ENCODE results near the gene ALPI. TPM values are rescaled to one million over a fixed set of nuclear protein-coding genes. Genes with fewer than 3 reads are reported as not detected.

The ALPI gene
- total and polyA plus RNA-seq, 8 donors: 1.4 to 12.3 TPM; not detected in 6

DNA sequence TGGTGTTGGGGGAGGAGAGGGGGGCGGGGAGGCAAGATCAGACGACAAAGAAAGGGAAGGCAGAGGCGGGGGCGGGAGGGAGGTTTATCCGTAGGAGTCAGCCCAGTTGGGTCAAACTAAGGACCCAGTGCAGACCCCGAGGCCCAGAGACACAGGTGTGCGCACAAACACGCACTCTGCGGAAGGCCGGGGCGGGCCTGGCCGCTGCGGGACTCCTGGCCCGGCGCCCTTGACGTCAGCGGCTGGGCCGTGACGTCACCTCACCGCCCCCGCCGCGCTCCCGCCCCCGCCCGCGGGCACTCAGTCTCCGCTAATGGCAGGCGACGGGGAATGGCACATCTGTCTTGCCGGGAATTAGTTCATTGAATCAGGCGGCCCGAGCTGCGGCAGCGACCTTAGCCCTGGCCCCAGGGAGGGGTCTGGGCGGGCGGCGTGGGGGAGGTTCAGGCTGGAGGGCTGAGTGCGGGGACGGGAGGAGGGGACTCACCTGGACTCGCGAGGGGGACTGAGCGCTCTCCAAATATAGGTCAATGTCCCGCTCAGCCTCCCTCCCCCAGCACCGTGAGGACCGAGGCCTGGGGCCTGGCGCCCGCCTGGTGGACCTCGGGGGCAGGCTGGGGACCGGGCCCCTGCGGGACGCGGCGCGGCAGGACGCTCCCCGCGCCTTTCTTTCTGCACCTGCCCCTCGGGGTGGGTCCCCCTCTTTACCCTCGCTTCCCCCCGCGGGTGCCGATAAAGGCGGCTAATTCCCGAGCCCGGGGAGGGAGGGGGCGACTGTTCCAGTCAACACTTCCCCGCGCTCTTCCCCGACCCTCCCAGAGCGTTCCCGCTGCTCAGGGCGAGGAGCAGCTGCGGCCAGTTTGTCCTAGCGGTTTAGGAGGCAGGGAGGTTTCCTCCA is 47.2 kb downstream of the ALPI start:
- H3K27me3 ChIP-seq: peaks cover 0 to 55% (median 30%) of the 10 kb centered on the region in 3 donors
- H3K36me3 ChIP-seq: no peaks in the 10 kb centered on the region
- peaks cover 9 to 28% (median 24%) of the 10 kb centered on the region in 4 donors for H3K4me1 ChIP-seq
- DNase-seq: peak; percentile 45 to 82
- intact Hi-C loops (cut with DNase I; ENCODE audit: low total_unique reads): no loop called here
- TF ChIP-seq POLR2AphosphoS5 (IDR thresholded peaks at IDR 0.05): peak in 1 of 3 donors; percentile 14
- no peak for TF ChIP-seq POLR2A (IDR thresholded peaks at IDR 0.05)
- H3K9me3 ChIP-seq: no peaks in the 10 kb centered on the region
- WGBS, 5 donors: 1 to 3% (median 2%) methylated on average over 42 to 75 of the region's 75 CpGs
- H3K27ac ChIP-seq: peak overlapping the region in 2 of 5 donors; percentile 3 to 75
- peak overlapping the region; percentile 49 to 61 (median 52) for H3K4me3 ChIP-seq

DNA sequence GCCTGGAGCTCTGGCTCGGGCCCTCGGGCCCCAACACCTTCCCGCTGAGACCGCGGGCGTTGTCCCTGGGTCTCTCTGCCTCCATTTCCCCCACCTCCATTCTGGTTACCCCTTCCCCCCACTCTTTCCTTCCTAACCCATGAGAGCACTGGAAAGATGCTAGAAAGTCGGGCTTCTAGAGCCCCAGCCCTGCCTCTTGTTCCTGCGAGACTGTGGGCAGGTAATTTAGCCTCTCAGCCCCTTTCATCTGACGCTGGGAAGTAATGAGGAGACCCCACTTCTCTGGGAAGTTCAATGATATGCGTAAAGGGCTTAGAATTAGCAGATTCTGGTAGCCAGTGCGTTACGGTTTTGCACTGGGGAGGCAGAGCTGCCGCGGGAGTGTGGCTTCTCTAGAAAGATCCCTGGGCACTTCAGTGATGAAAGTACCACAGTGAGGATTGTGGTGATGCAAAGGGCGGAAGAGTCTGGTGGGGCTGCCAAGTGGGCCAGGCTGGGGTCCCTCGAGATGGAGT is 47.9 kb downstream of the ALPI start:
- no peak for DNase-seq
- Histone ChIP-seq H3K27ac (peak overlapping the region in 1 of 5 donors; percentile 75), H3K27me3 (peaks cover 0 to 61% (median 30%) of the 10 kb centered on the region in 3 donors)

DNA sequence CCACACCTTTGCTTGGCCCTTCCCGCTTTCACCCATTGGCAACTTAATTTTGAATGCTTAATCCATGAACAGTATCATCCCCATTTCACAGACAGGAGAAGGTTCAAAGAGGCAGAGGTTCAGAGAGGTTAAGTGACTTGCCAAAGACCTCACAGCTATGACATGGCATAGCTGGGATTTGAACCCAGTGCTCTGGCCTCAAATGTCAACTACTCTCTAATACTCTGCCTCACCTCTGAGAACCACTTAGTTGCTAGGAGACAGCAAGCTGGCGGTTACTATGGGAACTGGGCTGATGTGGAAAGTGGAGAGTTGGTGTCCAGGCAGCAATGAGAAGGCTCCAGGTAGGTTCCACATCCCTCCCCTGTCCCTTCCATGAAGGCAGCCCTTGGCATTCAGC is 48.5 kb downstream of the ALPI start:
- Histone ChIP-seq H3K27me3 (peaks cover 0 to 61% (median 30%) of the 10 kb centered on the region in 3 donors), H3K27ac (no peak overlapping the region), H3K4me3 (no peak overlapping the region), H3K9me3 (no peaks in the 10 kb centered on the region), H3K4me1 (peaks cover 9 to 28% (median 24%) of the 10 kb centered on the region in 4 donors), H3K36me3 (no peaks in the 10 kb centered on the region)
- TF ChIP-seq, protein P1, sequence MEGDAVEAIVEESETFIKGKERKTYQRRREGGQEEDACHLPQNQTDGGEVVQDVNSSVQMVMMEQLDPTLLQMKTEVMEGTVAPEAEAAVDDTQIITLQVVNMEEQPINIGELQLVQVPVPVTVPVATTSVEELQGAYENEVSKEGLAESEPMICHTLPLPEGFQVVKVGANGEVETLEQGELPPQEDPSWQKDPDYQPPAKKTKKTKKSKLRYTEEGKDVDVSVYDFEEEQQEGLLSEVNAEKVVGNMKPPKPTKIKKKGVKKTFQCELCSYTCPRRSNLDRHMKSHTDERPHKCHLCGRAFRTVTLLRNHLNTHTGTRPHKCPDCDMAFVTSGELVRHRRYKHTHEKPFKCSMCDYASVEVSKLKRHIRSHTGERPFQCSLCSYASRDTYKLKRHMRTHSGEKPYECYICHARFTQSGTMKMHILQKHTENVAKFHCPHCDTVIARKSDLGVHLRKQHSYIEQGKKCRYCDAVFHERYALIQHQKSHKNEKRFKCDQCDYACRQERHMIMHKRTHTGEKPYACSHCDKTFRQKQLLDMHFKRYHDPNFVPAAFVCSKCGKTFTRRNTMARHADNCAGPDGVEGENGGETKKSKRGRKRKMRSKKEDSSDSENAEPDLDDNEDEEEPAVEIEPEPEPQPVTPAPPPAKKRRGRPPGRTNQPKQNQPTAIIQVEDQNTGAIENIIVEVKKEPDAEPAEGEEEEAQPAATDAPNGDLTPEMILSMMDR (IDR thresholded peaks at IDR 0.05): no peak
- no peak for TF ChIP-seq EP300 (IDR thresholded peaks at IDR 0.05)
- no peak for TF ChIP-seq POLR2A (IDR thresholded peaks at IDR 0.05)
- intact Hi-C loops (cut with DNase I; ENCODE audit: low total_unique reads): no loop called here
- DNase-seq: peak in 1 of 2 donors; percentile 49
- 73 to 91% (median 77%) methylated on average over 2 of the region's 2 CpGs for WGBS, 5 donors

More for the DNA sequence above, 47.9 kb downstream of the ALPI start:
- H3K4me3 ChIP-seq: peak overlapping the region; percentile 49 to 61 (median 52)
- H3K36me3 ChIP-seq: no peaks in the 10 kb centered on the region
- intact Hi-C loops (cut with DNase I; ENCODE audit: low total_unique reads): no loop called here
- H3K9me3 ChIP-seq: no peaks in the 10 kb centered on the region
- H3K4me1 ChIP-seq: peaks cover 9 to 28% (median 24%) of the 10 kb centered on the region in 4 donors
- TF ChIP-seq POLR2A (IDR thresholded peaks at IDR 0.05): no peak
- TF ChIP-seq, protein P1 (IDR thresholded peaks at IDR 0.05): no peak
- no peak for TF ChIP-seq POLR2AphosphoS5 (IDR thresholded peaks at IDR 0.05)
- TF ChIP-seq EP300 (IDR thresholded peaks at IDR 0.05): no peak
- 20 to 37% (median 25%) methylated on average over 15 to 16 of the region's 16 CpGs for WGBS, 5 donors

DNA sequence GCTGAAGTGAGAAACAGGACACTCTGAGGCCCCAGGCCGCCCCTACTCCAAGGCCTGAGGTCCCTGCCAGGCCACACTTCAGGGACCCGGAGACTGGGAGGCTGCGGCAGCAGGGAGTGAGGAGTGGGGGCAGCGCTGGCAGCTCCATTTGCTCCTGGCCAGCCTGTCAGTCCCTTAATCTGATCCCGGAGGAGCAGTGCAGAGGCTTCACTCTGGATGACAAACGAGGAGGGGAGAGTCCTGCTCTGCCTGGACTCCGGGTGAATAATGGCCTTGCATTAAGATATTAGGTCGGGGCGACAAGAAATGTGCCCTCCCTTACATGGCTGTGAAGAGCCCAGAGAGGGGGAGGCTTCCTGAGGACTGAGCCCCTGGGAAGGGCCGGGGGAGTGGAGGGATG is 49.9 kb downstream of the ALPI start:
- intact Hi-C loops (cut with DNase I; ENCODE audit: low total_unique reads): no loop called here
- Histone ChIP-seq H3K4me1 (peaks cover 9 to 28% (median 24%) of the 10 kb centered on the region in 4 donors), H3K27ac (no peak overlapping the region), H3K4me3 (no peak overlapping the region), H3K9me3 (no peaks in the 10 kb centered on the region), H3K36me3 (no peaks in the 10 kb centered on the region), H3K27me3 (peaks cover 0 to 61% (median 30%) of the 10 kb centered on the region in 3 donors)
- TF ChIP-seq EP300 (IDR thresholded peaks at IDR 0.05) (no peak), POLR2AphosphoS5 (IDR thresholded peaks at IDR 0.05) (no peak), POLR2A (IDR thresholded peaks at IDR 0.05) (no peak)
- TF ChIP-seq, protein P1 (IDR thresholded peaks at IDR 0.05): no peak
- WGBS, 5 donors: 43 to 58% (median 50%) methylated on average over 4 to 10 of the region's 10 CpGs
- DNase-seq: no peak
